Neural cell (in vitro differentiated cells): ENCODE data around the gene OR2T8. TPM values are rescaled to one million over a fixed set of nuclear protein-coding genes. Genes with fewer than 3 reads are reported as not detected.

Experiments used
- H2AFZ ChIP-seq: fragments of 200-600, 300-800 bp; sonication (generic), shearing (Covaris generic); 2 replicates; pipeline ENCODE4 v1.6.0; 2014; ENCODE audit warnings: low read depth, mild to moderate bottlenecking, antibody characterized with exemption, low read length, moderate library complexity
- H3F3A ChIP-seq: fragments of 200-600 bp; shearing (Covaris generic); 2 replicates; pipeline ENCODE4 v1.6.1; 2016; ENCODE audit warnings: mild to moderate bottlenecking, moderate library complexity, mixed read lengths, antibody characterized with exemption, low read length; ENCODE audit not compliant: insufficient read depth, poor library complexity, severe bottlenecking
- H3K27ac ChIP-seq: fragments of 200-600, 300-800 bp; sonication (generic), shearing (Covaris generic); 2 replicates; pipeline ENCODE4 v1.5.1; 2014; ENCODE audit warnings: mild to moderate bottlenecking, low read length, moderate library complexity
- H3K27me3 ChIP-seq: fragments of 300-800, 200-600 bp; sonication (generic), shearing (Covaris generic); 2 replicates; pipeline ENCODE4 v1.6.0; 2014; ENCODE audit warnings: mild to moderate bottlenecking, low read depth, low read length, moderate library complexity; ENCODE audit not compliant: insufficient read depth
- H3K36me3 ChIP-seq: fragments of 300-800, 200-600 bp; sonication (generic), shearing (Covaris generic); 2 replicates; pipeline ENCODE4 v1.5.1; 2014; ENCODE audit warnings: mild to moderate bottlenecking, antibody characterized with exemption, low read length, moderate library complexity; ENCODE audit not compliant: insufficient read depth
- H3K4me2 ChIP-seq: fragments of 300-800, 200-600 bp; sonication (generic), shearing (Covaris generic); 2 replicates; pipeline ENCODE4 v1.6.0; 2014; ENCODE audit warnings: mild to moderate bottlenecking, low read length
- H3K4me3 ChIP-seq: fragments of 300-800, 200-600 bp; sonication (generic), shearing (Covaris generic); 2 replicates; pipeline ENCODE4 v1.5.1; 2014; ENCODE audit warnings: mild to moderate bottlenecking, low read length, moderate library complexity
- H3K79me2 ChIP-seq: fragments of 200-600 bp; shearing (Covaris generic); replicated peaks from 2 replicates; pipeline ENCODE4 v1.6.0; 2014; ENCODE audit warnings: mild to moderate bottlenecking, low read length, moderate library complexity; ENCODE audit not compliant: insufficient read depth
- H3K9ac ChIP-seq: fragments of 300-800, 200-600 bp; sonication (generic), shearing (Covaris generic); 2 replicates; pipeline ENCODE4 v1.6.1; 2016; ENCODE audit warnings: mild to moderate bottlenecking, low read length, mixed read lengths
- H3K9me2 ChIP-seq: fragments of 200-600 bp; shearing (Covaris generic); 2 replicates; pipeline ENCODE4 v1.6.1; 2016; ENCODE audit warnings: mild to moderate bottlenecking, low read length, mixed read lengths; ENCODE audit not compliant: insufficient read depth
- H3K9me3 ChIP-seq: fragments of 200-600, 300-800 bp; sonication (generic), shearing (Covaris generic); 2 replicates; pipeline ENCODE4 v1.6.1; 2016; ENCODE audit warnings: mild to moderate bottlenecking, mixed run types, low read length, moderate library complexity, mixed read lengths
- H4K20me1 ChIP-seq: fragments of 200-600 bp; shearing (Covaris generic); 2 replicates; pipeline ENCODE4 v1.6.1; 2016; ENCODE audit warnings: mild to moderate bottlenecking, mixed run types; ENCODE audit not compliant: insufficient read depth
- CTCF ChIP-seq: fragments of 450-650 bp; IDR thresholded peaks from 2 replicates; pipeline ENCODE4 v1.5.1; 2014; ENCODE audit warnings: antibody characterized with exemption, mild to moderate bottlenecking, moderate library complexity; ENCODE audit not compliant: poor library complexity, severe bottlenecking
- EP300 ChIP-seq: fragments of 450-650 bp; conservative IDR thresholded peaks from 2 replicates; pipeline ENCODE4 v1.6.1; 2014; ENCODE audit warnings: antibody characterized with exemption, mild to moderate bottlenecking, moderate library complexity; ENCODE audit not compliant: poor library complexity, severe bottlenecking
- EZH2 ChIP-seq: fragments of 200-600, 300-800 bp; shearing (Covaris generic), sonication (generic); IDR thresholded peaks from 2 replicates; pipeline ENCODE4 v1.6.1; 2014; ENCODE audit warnings: antibody characterized with exemption, low read length, borderline replicate concordance, mild to moderate bottlenecking; ENCODE audit not compliant: insufficient read depth, poor library complexity, severe bottlenecking
- MXI1 ChIP-seq: fragments of 450-650 bp; conservative IDR thresholded peaks from 2 replicates; pipeline ENCODE4 v1.6.1; 2014; ENCODE audit warnings: antibody characterized with exemption, mild to moderate bottlenecking; ENCODE audit not compliant: poor library complexity, severe bottlenecking
- POLR2AphosphoS5 ChIP-seq: IDR thresholded peaks from 2 replicates; pipeline ENCODE4 v1.6.1; 2012
- RAD21 ChIP-seq: fragments of 450-650 bp; conservative IDR thresholded peaks from 2 replicates; pipeline ENCODE4 v1.6.1; 2014; ENCODE audit warnings: antibody characterized with exemption, mild to moderate bottlenecking, moderate library complexity
- REST ChIP-seq: IDR thresholded peaks from 2 replicates; pipeline ENCODE4 v1.6.1; 2012; ENCODE audit warnings: borderline replicate concordance
- SMC3 ChIP-seq: fragments of 450-650 bp; conservative IDR thresholded peaks from 2 replicates; pipeline ENCODE4 v1.6.1; 2014; ENCODE audit warnings: antibody characterized with exemption, mild to moderate bottlenecking, moderate library complexity; ENCODE audit not compliant: poor library complexity
- TAF1 ChIP-seq: IDR thresholded peaks from 2 replicates; pipeline ENCODE4 v1.6.1; 2012; ENCODE audit warnings: low read depth
- polyA plus RNA-seq: library from polyadenylated mRNA; depleted of rRNA; stranded (reverse); fragments of >200 nt; gene quantifications from 2 replicates; pipeline ENCODE4 v1.2.3, GENCODE V29; 2014

The OR2T8 gene
- polyA plus RNA-seq, 1 donor from 2014 or later = not detected

DNA sequence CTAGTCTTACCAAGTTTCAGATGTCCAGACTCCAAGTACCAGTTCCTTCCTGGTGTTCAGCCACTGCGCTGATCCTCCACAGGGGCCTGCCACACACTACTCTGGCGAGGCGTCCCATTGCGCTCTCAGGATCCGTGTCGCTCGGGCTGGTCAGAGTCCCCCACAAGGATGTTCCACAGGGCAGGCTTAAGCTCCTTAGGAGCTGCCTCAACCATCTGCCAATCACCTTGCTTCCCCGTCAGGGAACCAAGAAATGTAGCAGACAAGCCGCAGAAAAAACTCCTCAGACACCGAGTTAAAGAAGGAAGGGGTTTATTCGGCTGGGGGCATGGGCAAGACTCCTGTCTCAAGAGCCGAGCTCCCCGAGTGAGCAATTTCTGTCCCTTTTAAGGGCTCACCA lies 14.9 kb upstream of the OR2T8 start:
- TF ChIP-seq TAF1 (no peak), REST (no peak), RAD21 (no peak), SMC3 (no peak), MXI1 (no peak), CTCF (no peak), POLR2AphosphoS5 (no peak), EZH2 (no peak), EP300 (no peak)
- Histone ChIP-seq H3F3A (no peaks in the 10 kb centered on the region), H3K9ac (no peak overlapping the region), H3K4me3 (no peak overlapping the region), H2AFZ (no peak overlapping the region), H3K27ac (no peak overlapping the region), H3K27me3 (no peaks in the 10 kb centered on the region), H3K9me3 (peaks cover 4% of the 10 kb centered on the region), H3K4me2 (no peak overlapping the region), H3K9me2 (no peaks in the 10 kb centered on the region), H3K36me3 (no peaks in the 10 kb centered on the region), H4K20me1 (no peaks in the 10 kb centered on the region), H3K79me2 (no peaks in the 10 kb centered on the region)

DNA sequence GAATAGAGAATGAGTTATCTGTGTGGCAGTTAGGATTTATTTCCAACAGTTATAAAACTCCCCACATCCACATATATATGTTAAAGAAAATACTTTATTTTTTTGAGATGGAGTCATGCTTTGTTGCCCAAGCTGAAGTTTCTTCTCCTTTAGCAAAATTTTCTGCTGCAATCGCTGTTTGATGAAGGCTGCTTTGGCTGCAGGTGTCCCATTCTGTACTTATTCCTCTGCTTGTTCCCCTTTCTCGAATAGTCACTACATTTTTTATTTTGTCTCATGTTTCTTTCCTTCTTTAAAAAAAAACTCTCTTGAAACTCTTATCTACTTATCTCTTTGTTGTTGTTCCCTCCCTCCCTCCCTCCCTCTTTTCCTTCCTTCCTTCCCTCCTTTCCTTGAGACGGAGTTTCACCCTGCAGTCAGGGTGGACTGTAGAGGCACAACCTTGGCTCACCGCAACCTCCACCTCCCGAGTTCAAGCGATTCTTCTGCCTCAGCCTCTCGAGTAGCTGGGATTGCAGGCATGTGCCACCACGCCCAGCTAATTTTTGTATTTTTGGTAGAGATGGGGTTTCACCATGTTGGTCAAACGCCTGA lies 14.0 kb upstream of the OR2T8 start:
- Histone ChIP-seq H3K36me3 (no peaks in the 10 kb centered on the region), H3K4me2 (no peak overlapping the region), H3K4me3 (no peak overlapping the region), H2AFZ (no peak overlapping the region), H3K9ac (no peak overlapping the region), H3K9me2 (no peaks in the 10 kb centered on the region), H3K27me3 (no peaks in the 10 kb centered on the region), H3K9me3 (peaks cover 4% of the 10 kb centered on the region), H4K20me1 (no peaks in the 10 kb centered on the region), H3F3A (no peaks in the 10 kb centered on the region), H3K27ac (no peak overlapping the region), H3K79me2 (no peaks in the 10 kb centered on the region)
- TF ChIP-seq CTCF (no peak), REST (no peak), TAF1 (no peak), RAD21 (no peak), SMC3 (no peak)
